ENCODE measurements around the gene BACH2. TPM values are rescaled to one million over a fixed set of nuclear protein-coding genes. Genes with fewer than 3 reads are reported as not detected.
"Not testable (repeated sequence)": the region's sequence is repeated elsewhere in the genome, so short reads cannot be mapped to it uniquely, and the experiment has no call there.

BACH2 gene
- polyA plus RNA-seq, 10 donors = 4.1 to 7.4 (median 5.1) TPM

DNA sequence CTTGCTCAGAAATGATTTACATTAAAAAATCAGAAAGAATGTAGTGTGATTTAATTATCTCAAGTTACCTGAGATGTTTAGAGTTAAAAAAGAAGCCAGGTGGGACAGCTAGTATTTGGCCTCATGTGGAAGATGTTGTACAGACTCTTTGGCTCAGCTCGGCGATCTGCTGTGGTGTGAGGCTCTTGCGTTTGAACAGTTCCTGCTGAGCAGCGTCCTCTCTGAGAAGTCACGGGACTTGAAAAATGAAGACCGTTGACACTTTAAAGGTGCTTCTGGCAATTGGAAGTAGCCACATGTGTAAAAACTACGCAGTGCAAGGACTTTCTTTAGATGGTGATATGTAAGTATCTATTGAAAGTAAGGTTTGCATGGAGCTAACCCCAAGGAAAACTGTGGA lies 169.0 kb downstream of the BACH2 start:
- no peak for DNase-seq

DNA sequence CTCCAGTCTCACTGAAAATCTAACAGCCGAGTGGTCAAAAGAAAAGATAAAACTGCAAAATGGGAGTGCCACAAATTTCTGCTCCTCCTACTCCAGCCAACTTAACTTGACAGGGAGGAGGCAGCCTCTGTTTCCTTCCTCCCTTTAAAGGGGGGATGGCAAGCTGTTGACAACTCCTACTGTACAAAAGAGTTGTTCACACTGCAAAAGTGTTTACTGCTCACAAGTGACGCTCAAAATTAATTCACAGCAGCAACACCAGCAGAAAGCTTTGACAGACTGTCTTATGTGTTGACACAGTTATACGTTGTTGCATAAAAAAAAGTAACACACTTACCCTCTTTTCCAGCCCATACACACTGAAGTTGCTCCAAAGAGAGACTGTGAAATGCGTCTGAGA lies 169.8 kb downstream of the BACH2 start:
- DNase-seq = no peak

DNA sequence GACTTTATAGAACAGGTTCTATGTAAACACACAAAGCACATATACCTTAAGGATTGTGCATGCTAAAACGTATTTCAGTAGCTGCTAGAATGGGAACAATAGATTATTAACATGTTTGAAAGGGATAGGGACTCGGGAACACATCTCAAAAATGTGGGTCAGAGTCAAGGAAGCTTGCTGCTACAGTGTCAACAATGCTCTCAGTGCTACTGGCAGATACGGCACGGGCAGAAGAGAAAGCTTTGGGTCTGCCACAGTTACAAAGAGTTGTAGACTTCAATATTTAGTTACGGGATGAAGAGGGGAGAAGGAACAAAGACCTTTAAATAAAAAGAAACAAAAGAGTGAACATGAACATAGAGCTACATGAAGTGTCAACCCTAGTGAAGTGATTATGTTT lies 170.5 kb downstream of the BACH2 start:
- no peak for DNase-seq

DNA sequence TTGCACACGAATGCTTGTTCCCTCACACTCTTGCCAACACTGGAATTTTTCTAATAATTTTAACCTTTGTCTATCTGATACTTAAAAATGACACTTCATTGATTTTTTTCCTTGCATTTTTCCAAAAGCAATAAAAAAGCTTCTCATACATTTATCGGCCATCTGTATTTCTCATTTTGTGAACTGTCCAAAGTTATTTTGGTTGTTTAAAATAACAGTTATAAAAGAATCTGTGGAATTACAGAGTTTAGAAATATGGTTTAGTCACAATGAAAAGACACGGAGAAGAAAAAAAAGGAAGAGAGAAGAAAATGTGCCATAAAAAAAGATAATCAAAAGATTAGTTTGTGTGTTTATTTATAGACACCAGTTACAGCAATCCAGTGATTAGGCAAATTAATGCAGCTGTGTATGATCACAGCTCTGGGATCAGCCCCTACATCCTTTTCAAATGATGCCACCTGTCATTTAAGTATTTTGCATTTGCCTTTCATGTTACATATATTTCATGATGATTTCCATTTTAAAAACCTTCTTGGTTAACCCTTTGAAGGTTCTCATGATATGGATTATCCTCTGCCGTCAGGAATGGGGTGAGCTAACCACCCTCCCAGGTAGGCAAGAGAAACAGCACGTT lies 171.7 kb downstream of the BACH2 start:
- peak in 1 of 3 donors; percentile 59 for DNase-seq

DNA sequence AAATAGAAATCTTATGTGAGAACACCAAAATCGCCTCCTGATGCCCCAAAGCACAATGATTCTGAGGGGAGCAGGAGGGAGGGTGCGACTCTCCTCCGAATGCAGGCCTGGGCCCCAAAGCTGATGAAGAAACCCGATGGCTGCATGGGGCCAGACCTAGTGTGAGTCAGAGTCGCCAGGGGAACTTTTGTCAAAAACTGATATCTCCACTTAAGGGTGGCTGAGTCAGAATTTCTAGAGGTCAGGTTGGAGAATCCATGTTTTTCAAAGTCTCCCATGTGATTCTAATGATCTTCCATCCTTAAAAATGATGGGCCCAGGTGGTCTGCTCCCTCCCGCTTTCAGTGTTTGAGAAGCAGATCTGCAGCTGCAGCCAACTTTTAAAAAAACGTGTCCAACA lies 172.8 kb downstream of the BACH2 start:
- DNase-seq = peak in 1 of 3 donors; percentile 41

DNA sequence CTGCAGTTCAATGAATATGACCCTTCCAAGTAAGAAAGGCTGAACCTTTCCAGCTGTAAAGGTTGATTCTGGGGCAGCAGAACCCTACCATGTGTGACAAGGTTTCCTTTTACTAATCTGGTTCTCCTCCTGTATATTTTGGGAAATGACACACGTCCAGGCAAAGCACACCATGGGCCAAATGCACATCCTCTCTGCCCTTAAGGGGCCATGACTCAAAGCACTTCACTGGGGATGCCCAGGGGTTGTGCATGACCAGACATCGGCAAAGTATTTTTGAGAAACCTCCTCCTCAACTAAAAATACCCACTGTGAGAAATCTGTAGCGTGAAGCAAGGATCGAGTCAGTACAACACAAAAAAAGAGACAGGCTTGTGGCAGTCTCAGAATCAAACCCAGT lies 174.7 kb downstream of the BACH2 start:
- no peak for DNase-seq

DNA sequence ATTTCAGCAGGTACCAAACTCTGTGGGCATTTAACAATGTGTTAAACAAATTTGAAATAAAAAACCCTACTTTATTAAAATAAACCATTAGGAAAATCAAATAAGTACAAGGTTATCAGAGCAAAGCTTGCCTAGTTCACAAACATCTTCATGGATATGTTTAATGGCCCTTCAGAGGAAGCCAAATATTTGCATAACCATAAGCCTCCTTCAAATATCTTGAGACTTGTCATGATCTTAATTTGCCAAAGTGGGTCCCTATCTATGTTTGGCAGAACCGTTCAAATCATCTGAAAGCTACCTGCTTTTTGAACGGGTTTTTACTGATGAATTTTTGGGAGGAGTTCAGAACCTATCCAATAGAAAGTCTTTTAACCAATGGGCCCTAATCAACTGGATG lies 176.3 kb downstream of the BACH2 start:
- no peak for DNase-seq

DNA sequence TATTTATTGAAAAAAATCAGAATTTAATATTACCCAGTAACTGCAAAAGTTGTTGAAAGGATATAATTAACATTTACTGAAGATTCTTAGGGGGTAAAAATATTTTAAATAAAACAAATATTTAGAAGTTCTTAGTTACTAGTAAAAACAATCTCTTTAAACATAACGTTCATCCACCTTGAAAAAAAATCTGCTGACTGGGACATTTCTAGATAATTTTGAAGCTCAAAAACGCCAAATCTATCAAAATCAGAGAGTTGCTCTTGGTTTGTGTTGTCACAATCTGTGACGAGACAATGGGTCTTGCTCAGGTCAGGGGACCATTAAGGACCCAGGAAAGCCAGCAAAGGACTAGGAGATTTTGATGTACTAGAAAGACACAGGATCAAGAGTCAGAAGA lies 177.0 kb downstream of the BACH2 start:
- DNase-seq = no peak

DNA sequence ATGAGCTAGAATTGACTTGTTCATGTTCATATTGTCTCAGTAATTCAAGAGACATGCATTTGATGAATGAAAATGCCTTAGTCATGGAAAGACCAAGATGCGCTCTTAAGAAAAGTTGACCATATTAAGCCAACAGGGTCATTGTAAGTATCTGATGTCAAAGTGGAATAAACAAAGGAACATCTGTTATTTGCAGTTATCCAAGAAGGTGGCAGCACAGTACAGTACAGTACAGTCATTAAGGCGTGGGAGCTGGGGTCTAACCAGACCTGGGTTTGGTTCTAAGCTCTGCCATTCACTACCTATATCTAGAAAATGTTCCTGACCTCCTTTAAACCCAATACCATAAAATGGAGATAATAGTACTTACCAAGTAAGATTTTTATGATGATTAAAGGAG lies 178.1 kb downstream of the BACH2 start:
- DNase-seq = no peak

DNA sequence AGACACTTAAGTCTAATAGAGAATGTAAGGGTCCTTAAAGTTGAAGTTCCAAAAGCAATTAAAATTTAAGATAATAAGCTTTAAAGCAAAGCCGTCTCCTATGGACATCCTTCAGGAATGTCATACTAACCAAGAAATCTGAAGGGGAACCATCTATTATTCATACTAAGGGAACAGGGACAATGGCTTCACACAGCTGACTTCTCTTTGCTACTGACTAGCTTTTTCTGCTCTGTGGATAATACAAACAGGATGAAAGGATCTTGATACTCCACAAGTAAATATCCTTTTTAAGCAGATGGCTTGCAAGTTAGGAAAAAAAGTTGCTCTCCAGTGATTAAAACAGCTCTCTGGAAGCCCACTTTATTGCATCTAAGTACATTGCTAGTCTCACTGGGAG lies 178.6 kb downstream of the BACH2 start:
- no peak for DNase-seq

DNA sequence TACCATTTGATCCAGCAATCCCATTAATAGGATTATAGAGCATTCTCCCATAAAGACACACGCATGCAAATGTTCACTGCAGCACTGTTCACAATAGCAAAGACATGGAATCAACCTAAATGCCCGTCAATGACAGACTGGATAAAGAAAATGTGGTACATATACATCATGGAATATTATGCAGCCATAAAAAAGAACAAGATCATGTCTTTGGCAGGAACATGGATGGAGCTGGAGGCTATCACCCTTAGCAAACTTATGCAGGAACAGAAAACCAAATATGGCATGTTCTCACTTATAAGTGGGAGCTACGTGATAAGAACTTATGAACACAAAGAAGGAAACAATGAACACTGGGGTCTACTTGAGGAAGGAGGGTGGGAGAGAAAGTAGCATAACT lies 180.5 kb downstream of the BACH2 start:
- DNase-seq = not testable (repeated sequence)

DNA sequence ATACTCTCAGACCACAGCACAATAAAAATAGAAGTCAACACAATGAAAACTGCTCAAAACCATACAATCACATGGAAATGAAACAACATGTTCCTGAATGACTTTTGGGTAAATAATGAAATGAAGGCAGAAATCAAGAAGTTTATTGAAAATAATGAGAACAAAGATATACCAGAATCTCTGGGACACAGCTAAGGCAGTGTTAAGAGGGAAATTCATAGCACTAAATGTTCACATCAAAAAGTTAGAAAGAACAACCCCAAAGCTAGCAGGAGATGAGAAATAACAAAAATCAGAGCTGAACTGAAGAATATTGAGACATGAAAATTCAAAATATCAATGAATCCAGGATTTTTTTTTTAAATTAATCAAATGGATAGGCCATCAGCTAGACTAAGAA lies 183.3 kb downstream of the BACH2 start:
- DNase-seq = no peak

DNA sequence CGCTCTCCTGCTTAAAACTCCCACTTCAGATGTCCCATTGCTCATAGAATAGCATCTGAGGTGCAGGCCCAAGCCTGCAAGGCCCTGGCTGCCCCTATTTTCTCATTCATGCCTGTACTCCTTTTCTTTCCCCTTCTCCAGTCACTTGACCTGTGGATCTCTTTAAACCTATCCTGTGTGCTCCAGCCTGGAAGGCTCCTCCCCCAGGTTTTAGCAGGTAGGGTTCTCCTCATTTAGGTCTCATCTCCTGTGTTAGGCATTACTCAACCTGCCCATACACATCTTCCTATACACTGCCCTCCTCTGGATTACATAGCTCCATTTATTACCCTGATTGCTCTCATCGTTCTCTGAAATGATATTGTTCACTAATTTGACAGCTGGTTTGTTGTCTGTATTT lies 185.3 kb downstream of the BACH2 start:
- no peak for DNase-seq

DNA sequence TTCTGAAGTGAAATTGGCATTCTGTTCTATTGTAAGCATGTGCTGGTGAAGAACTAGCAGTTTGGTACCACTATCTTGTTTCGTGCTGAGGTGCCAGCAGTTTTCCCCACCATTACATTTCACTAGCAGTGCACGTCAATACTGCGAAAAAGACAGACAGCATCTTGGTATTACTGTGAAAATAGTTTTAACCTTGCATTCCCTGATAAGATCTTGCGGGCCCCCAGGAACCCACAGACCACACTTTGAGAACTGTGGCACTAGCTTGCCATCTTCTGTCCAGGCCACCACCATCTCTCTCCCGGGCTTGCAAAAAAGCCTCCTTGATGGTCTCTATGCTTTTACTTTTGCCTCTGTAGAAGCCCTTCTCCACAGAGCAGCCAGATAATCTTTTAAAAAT lies 185.7 kb downstream of the BACH2 start:
- DNase-seq = no peak

DNA sequence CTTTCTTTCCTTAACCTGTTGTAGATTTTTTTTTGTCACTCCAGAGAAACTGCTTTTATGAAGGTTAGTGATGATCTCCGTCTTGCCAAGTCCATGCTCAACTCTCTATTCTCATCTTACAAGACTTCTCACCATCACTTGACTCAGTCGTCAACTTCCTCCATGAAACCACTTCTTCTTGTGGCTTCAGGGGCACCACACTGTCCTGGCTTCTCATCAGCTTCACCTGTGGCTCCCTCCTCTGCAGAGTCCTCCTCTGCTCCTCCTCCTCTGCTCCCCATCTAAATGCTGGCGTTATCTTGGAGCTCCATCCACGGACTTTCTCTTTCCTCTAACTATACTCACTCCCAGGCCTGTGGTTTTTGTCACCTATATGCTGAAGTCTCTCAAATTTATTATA lies 187.5 kb downstream of the BACH2 start:
- no peak for DNase-seq

DNA sequence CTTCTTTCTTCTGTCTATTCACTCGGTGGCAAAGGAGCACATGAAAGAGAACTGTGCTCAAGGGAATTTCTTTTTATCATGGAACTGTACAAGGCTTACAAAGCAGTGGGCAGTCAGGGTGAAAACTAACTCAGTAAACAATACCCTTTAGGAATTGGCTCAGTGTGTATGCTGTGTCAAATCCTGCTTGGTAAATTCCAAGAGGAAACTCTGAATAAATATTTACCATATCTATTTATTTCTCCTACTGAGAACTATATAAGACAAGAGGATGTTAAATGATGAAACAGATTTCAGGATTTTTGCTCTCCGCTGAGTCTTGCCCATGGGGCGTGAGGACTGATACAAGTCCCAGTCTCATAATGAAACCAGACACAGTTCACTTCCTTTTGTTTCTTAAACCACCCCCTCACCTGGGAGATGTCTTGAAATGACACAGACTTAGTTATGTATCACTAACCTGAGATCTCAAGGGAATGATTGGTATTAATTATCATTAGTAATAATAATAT lies 188.8 kb downstream of the BACH2 start:
- no peak for DNase-seq

DNA sequence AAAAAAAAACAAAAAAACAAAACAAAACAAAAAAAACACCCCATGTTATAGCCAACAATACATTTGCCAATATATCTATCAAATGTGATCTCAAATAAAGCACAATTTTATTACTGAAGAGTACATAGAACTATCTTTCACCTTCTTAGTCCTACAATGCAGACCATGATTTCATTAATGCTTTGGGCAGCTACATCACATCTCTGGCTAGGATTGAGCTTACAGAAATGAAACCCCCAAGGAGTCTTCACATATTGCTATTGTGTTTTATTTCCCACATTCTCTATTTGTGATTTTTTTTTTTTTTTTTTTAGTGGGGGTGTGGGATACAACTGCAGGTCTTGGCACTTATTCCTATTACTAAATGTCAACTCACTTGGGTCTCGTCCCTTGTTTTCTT lies 189.3 kb downstream of the BACH2 start:
- DNase-seq = peak in 1 of 3 donors; percentile 59

DNA sequence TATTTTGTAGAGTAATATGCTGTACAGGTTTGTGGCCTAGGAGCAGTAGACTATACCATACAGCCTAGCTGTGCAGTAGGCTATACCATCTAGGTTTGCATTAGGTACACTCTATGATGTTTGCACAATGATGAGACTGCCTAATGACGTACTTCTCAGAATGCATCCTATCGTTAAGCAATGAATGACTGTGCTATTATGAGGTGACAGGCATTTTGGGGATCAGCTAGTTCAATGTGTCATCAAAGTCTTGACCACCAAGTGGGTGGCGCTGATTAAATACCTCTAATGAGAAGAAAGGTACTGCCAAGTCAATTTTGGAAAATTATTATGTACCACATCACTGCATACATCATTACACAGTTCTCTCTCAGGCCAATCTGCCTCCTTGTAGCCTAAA lies 190.2 kb downstream of the BACH2 start:
- no peak for DNase-seq

DNA sequence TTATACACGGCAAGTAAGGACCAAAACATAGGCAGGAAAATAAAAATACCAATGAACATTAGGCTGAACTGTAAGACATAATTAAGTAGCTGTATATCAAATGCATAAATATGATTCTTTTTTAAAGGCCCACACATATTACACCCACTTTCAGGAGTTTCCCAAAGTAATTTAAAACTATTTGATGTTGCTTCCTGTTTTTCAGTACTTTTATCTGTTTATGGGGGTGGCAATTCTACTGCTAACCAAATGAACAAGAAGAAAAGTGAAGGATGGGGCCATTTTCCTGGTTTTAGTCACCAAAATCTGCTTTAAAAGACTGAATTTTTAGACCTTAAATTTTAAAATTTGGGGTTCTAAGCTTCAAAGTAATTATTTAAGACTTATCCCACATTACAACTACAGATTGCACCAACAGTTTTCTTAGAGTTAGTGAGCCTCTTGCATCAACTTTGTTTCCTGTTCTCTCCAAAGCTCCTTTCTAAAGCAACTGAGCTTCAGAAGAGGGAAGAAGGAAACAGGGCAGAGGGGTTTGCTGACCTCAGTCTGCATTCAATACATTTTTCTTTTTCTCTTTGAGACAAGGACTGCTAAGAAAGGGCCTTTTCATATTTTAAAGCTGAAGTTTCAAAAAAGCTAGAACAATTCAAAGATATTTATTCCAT lies 191.0 kb downstream of the BACH2 start:
- DNase-seq = no peak

DNA sequence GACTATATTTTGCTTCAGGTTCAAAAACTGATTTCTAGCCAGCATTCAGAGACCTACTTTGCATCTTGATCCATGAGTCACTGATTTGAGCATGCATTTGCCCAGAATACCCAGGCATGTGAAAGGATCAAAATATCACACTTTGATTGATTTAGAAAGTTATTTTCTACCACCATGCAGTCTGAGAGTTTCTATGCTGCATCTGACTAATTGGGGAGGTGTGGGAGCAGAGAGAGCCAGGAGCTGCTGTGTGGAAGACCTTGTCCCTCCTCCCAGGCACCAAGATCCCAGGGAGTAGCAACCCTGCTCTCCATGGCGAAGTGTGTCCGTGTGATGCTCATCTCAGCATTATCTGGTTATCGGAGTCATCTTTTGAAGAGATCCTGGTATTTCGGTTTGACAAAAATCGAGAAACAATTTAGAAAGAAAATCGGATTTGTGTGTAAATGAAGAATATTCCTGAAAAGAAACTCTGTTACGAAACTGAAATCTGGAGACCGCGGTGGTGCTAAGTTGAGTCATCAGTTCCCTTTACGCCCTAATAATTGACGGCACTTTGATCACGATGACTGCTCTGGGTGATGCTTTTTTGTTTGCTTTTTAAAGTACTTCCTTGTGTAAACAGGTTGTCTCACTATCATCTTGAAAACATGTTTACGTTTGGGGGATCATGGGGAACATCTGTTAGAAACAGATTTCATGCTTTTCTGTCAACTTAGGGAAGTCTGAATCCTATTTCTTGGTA lies 193.4 kb downstream of the BACH2 start:
- DNase-seq = no peak

DNA sequence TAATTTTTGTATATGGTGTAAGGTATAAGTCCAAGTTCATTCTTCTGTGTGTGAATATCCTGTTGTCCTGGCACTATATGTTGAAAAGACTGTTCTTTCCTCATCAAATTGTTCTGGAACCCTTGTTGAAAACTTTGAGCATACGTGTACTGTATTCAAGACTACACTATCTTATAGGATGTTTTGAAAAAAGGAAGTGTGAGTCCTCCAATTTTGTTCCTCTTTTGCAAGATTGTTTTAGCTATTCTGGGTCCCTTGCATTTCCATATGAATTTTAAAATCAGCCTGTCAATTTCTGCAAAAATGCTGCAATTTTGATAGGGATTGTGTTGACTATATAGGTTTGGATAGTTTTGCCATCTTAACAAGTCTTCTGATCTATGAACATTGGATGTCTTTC lies 195.2 kb downstream of the BACH2 start:
- DNase-seq = no peak

DNA sequence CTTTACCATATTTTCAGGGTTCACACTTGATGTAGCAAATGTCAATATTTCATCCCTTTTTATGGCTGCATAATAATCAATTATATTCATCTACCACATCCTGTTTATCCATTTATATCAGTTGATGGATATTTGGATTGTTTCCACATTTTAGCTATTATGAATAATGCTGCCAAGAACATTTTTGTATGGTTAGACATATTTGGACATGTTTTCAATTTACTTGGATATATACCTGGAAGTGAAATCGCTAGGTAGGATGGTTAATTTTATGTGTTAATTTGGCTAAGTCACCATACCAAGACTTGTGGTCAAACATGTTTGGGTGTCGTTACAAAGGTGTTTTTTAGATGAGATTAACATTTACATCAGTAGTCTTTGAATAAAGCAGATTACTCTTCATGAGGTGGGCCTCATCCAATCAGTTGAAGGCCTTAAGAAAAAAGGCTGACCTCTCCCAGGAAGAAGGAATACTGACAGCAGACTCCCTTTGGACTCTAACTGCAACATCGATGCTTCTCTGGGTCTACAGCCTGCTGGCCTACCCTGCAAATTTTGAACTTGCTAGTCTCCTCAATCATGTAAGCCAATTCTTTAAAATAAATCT lies 196.5 kb downstream of the BACH2 start:
- DNase-seq = peak in 1 of 3 donors; percentile 12

DNA sequence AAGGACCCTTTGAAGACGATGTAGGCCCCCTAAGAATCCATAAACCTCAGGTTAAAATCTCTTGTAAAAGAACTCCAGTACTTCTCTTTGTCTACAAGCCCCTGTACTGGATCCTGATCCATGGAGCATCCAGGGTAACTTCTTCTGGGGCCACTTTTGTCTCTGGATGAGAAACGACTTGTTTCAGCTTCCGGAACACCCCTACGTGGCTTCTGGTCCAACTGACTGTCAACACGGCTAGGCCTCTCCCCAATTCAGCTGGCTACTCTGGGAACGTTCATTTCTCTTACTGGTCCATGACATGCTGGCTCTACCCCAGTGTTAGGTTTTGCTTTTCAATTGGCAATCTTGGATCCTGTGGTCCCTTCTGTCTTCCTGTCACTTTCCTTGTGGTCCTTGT lies 198.0 kb downstream of the BACH2 start:
- peak in 2 of 3 donors; percentile 51 to 82 for DNase-seq

Measured in muscle of back (tissue), 11 donors.